ENCODE data around the gene SNX14. TPM values are rescaled to one million over a fixed set of nuclear protein-coding genes. Genes with fewer than 3 reads are reported as not detected.

The SNX14 gene
- polyA plus RNA-seq, 1 experiment: 114 TPM

- POLR2A ChIA-PET: no interaction called here
- no peak for TF ChIP-seq CTCF (IDR thresholded peaks at IDR 0.05; ENCODE audit: low read depth, low read length)
- H3K27me3 ChIP-seq (ENCODE audit: control insufficient read depth, insufficient read depth, low read length): no peaks in the 10 kb centered on the region
- H3K4me3 ChIP-seq (ENCODE audit: low read depth, low read length): no peak overlapping the region
- no peaks in the 10 kb centered on the region for H3K9me3 ChIP-seq (ENCODE audit: control insufficient read depth, insufficient read depth, low read length)
- CTCF ChIA-PET: no interaction called here
- no peak overlapping the region for H3K27ac ChIP-seq (ENCODE audit: low read depth, low read length)
- DNase-seq (ENCODE audit: low read depth, low spot score): no peak
These were observed 34.7 kb upstream of the SNX14 start for GRCh38 chr6:85628353-85628752.

- TF ChIP-seq CTCF (IDR thresholded peaks at IDR 0.05; ENCODE audit: low read depth, low read length): no peak
- Histone ChIP-seq H3K9me3 (ENCODE audit: control insufficient read depth, insufficient read depth, low read length) (no peaks in the 10 kb centered on the region), H3K27me3 (ENCODE audit: control insufficient read depth, insufficient read depth, low read length) (no peaks in the 10 kb centered on the region), H3K27ac (ENCODE audit: low read depth, low read length) (no peak overlapping the region), H3K4me3 (ENCODE audit: low read depth, low read length) (no peak overlapping the region)
- CTCF ChIA-PET: no interaction called here
- POLR2A ChIA-PET: interaction anchor here (0.9 kb wide), 1 partner anchor 58 kb away, joined by 4 read pairs; no protein-coding TSS in a partner anchor
- DNase-seq (ENCODE audit: low read depth, low spot score): no peak
These were observed 26.6 kb upstream of the SNX14 start for GRCh38 chr6:85620308-85620707.

- Histone ChIP-seq H3K9me3 (ENCODE audit: control insufficient read depth, insufficient read depth, low read length) (no peaks in the 10 kb centered on the region; the same call in 1 of the 2 replicates), H3K27ac (ENCODE audit: low read depth, low read length) (no peak overlapping the region), H3K4me3 (ENCODE audit: low read depth, low read length) (no peak overlapping the region), H3K27me3 (ENCODE audit: control insufficient read depth, insufficient read depth, low read length) (no peaks in the 10 kb centered on the region)
- DNase-seq (ENCODE audit: low read depth, low spot score): no peak
- ChIA-PET POLR2A (no interaction called here), CTCF (no interaction called here)
- no peak for TF ChIP-seq CTCF (IDR thresholded peaks at IDR 0.05; ENCODE audit: low read depth, low read length)
These were observed 21.1 kb upstream of the SNX14 start for GRCh38 chr6:85614780-85615179.

- ChIA-PET CTCF (no interaction called here), POLR2A (interaction anchor here (1.5 kb wide), 1 partner anchor 65 kb away, joined by 4 read pairs; no protein-coding TSS in a partner anchor)
- Histone ChIP-seq H3K27me3 (ENCODE audit: control insufficient read depth, insufficient read depth, low read length) (no peaks in the 10 kb centered on the region), H3K4me3 (ENCODE audit: low read depth, low read length) (no peak overlapping the region), H3K27ac (ENCODE audit: low read depth, low read length) (no peak overlapping the region), H3K9me3 (ENCODE audit: control insufficient read depth, insufficient read depth, low read length) (no peaks in the 10 kb centered on the region; the same call in 1 of the 2 replicates)
- no peak for DNase-seq (ENCODE audit: low read depth, low spot score)
- no peak for TF ChIP-seq CTCF (IDR thresholded peaks at IDR 0.05; ENCODE audit: low read depth, low read length)
These were observed 19.2 kb upstream of the SNX14 start for GRCh38 chr6:85612690-85613474.

GRCh38 chr6:85610182-85610895, 16.7 kb upstream of the SNX14 start:
- Histone ChIP-seq H3K9me3 (ENCODE audit: control insufficient read depth, insufficient read depth, low read length) (no peaks in the 10 kb centered on the region; the same call in 1 of the 2 replicates), H3K4me3 (ENCODE audit: low read depth, low read length) (no peak overlapping the region), H3K27ac (ENCODE audit: low read depth, low read length) (no peak overlapping the region), H3K27me3 (ENCODE audit: control insufficient read depth, insufficient read depth, low read length) (no peaks in the 10 kb centered on the region)
- DNase-seq (ENCODE audit: low read depth, low spot score): no peak
- ChIA-PET POLR2A (no interaction called here), CTCF (no interaction called here)
- no peak for TF ChIP-seq CTCF (IDR thresholded peaks at IDR 0.05; ENCODE audit: low read depth, low read length)

Data from AG04450 (cell line).